GM04504 (cell line): Measurements from ENCODE around the gene CDC42SE2.
"Not testable (repeated sequence)": the region's sequence is repeated elsewhere in the genome, so short reads cannot be mapped to it uniquely, and the experiment has no call there.

ENCODE experiments used
- DNase-seq: peaks from one replicate; pipeline ENCODE4 v3.0.0-alpha.2; 2012; ENCODE audit warnings: low read depth

CDC42SE2 gene

DNA sequence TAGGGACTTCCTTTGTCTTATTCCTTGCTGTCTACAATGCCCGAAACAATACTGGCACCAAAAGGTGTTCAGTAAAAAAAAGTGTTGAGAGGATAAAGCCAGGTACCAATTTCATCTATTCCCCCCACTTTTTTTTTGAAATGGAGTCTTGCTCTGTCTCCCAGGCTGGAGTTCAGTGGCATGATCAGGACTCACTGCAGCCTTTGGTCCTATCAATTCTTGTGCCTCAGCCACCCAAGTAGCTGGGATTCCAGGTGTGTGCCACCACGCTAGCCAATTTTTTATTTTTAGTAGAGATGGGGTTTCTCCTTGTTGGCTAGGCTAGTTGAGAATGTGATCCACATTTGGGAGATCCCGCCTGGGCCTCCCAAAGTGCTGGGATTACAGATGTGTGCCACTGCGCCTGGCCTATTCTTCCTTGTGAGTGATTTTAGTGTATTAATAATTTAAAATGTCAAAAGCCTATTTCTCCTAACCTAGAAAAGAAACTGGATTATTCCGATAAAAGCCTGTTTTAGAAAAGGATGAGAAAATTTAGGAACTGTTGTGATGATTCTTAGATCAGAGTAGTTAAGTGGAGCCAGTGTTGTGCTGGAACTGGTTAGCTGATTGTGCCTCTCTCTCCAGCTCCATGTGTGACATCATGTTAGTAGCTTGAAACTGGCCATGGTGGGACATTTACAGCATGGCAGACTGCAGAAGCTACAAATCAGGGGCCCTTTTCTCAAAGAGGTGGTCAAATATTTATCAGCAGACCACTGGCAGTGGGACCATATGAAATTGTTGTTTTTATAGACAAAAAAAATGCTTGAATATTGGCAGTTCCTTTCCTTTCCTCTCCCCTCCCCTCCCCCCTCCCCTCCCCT, 14.3 kb downstream of the CDC42SE2 start:
- no peak for DNase-seq

DNA sequence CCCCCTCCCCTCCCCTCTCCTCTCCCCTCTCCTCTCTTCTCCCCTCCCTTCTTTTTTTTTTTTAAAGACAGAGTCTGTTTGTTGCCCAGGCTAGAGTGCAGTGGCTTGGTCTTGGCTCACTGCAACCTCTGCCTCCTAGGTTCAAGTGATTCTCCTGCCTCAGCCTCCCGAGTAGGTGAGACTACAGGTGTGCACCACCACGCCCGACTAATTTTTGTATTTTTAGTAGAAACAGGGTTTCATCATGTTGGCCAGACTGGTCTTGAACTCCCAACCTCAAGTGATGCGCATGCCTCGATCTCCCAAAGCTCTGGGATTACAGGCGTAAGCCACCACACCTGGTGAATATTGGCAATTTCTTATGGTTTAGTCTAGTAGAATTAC, 14.9 kb downstream of the CDC42SE2 start:
- DNase-seq: not testable (repeated sequence)

DNA sequence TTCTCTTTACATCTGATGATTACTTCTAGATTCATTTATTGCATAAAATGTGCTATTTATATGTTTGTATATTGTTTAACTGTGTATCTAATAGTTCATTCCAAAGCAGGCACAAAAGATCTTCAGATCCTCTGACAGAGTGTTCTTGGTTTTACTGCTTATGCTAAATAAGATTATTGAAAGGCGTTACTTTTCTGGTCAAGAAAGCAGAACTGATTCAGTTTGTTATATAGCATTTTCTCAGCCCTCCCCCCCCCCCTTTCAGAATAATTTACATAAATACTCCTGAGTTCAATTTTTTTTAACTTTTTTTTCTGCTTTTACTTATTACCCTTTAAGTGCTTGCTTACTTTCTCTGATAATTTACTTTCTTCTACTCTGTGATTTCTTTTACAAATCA, 15.4 kb downstream of the CDC42SE2 start:
- no peak for DNase-seq

DNA sequence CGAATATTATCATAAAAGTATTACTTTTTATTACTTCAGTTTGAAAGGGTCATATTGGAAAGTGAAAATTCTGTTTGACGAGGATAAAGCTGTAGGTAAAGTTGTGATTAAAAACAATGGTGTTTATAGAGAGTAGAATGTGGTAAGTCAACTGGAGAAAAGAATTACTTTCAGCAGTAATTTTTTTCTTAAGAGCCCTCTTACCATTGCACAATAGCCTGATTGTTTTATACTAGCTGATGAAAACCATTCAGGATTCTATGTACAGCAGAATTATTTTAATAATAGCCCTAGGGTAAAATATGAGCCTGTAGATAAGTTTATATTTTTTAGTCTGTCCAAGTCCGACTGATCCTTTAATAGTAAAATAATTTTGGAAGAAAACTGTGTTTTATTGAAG, 16.6 kb downstream of the CDC42SE2 start:
- no peak for DNase-seq

DNA sequence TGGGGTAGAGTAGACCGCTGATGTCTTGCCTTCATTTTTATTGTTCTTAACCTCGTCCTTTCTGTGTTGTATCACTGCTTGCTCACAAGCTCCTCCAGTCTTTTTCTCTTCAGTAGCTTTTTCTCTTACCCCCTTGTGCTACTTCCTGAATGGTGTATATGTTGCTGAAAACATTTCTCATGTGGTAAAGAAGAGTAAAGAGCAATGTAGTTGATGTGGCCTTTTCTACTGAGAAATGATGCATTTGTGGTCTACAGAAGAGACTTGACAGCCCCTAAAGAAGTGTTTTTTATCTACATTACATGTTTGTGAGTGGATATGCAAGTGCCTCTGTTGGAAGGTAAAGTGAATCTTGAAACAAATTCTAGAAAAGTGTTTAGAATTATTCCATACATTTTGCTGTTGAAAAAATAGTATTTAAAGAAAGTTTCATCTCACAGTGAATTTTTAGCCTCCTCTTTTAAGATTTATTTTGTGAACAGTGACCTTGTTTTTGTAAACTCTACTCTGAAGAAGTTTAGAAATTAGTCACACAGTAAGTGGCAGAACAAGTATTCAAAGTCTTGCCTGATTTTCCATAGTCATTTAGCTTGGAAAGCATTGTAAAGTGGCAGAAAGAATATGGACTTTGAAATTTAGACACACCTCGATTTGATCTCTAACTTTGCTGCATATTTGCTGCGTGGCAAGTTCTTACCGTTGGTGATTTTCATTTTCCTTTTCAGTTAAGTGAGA, 17.4 kb downstream of the CDC42SE2 start:
- no peak for DNase-seq

DNA sequence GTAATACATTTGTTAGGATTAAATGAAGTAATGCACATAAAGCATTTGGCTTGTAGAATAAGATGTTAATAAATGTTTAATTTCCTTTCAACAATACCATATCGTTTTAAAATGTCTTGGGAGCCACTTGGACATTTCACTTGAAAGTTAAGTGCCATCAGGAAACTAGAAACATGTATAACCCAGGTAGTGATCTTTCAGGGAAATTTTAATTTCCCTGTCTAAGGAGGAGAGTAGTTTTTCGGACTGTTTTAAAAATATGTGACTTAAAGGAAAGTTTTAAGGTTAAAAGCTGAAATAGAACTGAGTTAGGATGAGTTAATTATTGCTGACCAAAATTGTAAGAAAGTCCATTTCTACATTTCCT, 18.0 kb downstream of the CDC42SE2 start:
- DNase-seq: no peak

DNA sequence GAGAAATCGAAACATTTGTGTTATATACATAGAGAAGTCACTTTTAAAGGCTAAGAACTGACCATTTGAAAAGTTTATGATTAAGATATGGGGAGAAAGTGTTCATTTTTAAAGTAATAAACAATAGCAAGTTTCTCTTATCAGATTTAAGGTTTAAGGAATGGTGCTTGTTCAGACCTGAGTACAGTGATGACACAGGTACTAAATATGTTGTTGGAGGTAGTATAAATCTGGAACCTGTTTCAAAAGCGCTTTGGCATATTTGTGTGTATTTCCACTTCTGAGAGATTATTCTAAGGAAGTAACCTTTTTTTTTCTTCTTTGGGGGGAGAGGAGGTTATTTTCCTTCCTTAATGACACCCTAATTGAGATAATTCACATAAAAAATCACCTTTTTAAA, 18.4 kb downstream of the CDC42SE2 start:
- DNase-seq: no peak

DNA sequence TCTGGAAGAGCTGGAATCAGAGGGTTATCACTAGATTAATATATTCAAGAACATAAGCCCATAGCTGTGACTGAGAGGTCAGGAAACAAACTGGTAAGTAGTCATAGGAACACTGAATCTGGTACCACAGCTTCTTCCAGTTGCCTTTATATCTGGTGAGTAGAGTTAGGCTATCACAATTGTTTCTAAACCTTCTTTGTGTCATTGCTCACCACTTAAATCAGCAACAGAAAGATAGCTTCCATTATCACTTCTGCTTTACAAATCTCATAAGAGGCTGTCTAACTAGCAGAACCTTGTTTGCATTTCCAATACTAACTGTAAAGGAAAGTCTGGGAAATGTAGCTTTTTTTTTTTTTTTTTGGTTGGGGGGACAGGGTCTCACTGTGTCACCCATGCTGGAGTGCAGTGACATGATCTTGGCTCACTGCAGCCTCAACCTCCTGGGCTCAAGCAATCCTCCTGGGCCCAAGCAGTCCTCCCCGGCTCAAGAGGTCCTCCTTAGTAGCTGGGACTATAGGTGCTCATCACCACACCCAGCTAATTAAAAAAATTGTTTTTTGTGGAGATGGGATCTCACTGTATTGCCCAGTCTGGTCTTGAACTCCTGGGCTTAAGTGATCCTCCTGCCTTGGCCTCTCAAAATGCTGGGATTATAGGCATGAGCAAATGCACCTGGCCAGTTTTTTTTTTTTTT, 22.0 kb downstream of the CDC42SE2 start:
- no peak for DNase-seq

DNA sequence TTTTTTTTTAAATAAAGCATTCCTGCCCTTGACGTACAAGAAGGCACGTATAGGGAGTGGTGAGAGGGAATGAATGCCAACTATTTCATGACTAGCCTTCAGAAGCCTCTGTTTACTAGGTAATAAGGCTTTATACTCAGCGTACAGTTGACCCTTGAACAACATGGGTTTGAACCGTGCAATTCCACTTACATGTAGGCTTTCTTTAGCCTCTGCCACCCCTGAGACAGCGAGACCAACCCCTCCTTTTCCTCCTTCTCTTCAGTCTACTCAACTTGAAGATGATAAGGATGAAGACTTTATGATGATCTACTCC, 22.5 kb downstream of the CDC42SE2 start:
- DNase-seq: no peak

DNA sequence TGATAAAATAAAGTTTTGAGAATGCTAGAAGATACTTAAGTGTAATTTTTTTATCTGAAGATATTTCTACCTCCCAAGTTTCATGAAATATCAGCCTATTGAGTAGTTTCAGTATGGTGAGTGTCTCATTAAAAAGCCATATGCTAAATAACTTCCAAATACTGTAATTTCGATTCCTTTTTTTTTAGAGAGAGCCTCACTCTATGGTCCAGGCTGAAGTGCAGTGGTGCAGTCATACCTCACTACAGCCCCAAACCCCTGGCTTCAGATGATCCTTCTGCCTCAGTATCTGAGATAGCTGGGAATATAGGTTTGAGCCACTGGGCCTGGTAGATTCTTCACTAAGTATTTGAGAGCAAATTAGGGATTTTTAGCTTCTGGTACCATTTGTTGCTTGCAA, 24.5 kb downstream of the CDC42SE2 start:
- no peak for DNase-seq

DNA sequence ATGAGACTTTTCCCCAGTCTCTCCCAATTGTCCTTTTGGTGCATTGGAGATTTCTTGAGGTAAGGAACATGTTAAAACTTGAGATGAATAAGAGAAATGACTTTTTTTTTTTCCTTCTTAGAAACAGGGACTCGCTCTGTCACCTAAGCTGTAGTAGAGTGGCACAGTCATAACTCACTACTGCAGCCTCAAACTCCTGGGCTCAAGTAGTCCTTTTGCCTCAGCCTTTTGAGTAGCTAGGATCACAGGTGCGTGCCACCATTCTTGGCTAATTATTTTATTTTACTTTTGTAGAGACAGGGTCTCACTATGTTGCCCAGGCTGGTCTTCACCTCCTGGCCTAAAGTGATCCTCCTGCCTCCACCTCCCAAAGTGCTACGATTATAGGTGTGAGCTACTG, 25.9 kb downstream of the CDC42SE2 start:
- DNase-seq: no peak

DNA sequence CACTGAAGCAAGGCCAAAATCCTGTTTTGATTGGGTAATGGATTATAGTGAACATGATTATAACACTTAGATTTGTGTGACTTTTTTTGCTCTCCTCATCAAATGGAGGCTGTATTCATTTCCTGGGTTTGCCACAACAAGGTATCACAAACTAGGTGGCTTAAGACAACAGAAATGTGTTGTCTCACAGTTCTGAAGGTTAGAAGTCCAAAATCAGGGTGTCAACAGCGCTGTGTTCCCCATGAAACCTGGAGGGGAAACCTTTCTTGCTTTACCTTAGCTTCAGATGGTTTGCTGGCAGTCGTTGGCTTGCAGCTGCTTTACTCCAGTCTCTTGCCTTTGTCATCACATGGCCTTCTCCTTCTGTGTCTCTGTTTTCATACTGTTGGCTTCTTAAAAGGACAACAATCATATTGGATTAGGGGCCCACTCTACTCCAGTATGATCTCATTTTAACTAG, 32.4 kb downstream of the CDC42SE2 start:
- no peak for DNase-seq

DNA sequence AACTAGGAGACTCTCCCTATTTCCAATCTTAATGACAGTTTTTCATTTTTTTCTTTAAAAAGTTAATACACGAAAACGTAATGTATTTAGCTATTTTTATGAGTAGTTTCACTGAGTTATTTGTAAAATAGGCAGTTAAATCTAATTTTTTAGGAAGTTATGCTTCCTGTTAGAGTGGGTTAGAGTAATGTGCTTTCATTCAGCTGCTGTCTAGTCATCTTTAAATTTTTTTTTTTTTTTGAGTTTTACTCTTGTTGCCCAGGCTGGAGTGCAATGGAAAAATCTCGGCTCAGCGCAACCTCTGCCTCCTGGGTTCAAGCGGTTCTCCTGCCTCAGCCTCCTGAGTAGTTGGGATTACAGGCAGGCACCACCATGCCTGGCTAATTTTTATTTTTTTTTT, 34.0 kb downstream of the CDC42SE2 start:
- DNase-seq: no peak

DNA sequence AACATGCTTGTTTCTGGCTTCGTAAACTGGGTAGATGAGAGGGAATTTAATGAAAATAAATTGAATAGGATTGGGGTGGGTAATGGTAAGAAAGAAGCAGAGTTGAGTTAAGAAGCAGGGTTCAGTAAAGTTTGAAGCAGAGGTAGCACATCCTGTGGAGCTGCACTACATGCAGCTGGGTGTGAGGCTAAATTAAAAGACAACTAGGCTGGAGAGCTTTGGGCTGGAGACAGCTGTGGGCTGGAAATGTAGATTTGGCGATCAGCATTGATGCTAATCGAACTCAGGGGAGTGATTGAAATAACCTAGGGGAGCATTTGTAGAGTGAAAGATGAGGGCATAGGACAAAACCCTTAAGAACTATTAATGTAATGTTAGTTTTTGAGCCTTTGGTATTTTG, 35.6 kb downstream of the CDC42SE2 start:
- DNase-seq: no peak

DNA sequence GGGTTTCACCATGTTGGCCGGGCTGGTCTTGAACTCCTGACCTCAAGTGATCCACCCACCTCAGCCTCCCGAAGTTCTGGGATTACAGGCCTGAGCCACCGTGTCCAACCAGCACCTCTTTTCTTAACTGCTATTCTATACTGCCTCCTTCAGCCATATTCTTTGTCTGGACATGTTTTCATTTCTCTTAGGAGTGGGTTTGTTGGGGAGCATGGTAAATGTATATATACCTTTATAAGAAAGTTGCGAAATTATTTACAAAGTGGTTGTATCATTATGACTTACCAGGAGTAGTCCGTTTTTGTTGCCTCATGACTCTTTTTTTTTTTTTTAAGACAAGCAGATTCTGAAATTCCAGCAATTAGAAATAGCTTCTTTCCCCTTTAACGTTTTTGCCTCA, 38.7 kb downstream of the CDC42SE2 start:
- no peak for DNase-seq

DNA sequence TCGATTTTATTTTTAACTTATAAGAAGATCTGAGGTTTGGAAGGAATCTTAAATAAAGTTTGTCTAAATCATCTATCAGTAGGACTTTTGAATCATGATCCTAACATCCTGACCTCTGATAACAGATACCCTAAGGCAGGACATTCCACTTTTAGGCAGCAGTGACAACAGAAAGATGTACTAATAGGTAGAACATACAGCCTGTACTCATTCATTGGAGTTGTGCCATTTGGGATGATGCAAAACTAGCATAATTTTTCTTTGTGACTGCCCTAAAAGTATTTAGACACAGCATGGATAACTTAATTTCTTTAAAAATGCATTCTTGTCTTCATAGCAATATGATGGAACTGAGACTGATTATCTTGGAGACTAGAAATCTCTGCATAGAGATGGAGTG, 39.7 kb downstream of the CDC42SE2 start:
- DNase-seq: peak; percentile 59

DNA sequence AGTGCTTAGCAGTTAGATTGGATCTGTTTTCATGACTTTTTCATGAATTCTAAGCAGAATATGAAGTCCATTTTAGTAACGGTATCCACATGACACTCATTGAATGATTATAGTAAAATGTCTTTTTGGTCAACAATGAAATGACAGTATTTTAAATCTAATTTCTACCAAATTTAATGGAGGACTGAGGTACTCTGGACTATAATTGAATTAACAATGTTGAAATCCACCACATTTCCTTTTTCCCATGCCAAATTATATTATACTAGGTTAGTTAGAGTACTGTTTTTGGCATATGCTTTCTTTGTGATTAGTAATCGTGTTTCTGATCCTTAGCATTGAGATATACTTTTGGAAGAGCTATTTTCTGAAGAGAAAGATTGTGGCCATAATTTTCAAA, 40.6 kb downstream of the CDC42SE2 start:
- DNase-seq: no peak

DNA sequence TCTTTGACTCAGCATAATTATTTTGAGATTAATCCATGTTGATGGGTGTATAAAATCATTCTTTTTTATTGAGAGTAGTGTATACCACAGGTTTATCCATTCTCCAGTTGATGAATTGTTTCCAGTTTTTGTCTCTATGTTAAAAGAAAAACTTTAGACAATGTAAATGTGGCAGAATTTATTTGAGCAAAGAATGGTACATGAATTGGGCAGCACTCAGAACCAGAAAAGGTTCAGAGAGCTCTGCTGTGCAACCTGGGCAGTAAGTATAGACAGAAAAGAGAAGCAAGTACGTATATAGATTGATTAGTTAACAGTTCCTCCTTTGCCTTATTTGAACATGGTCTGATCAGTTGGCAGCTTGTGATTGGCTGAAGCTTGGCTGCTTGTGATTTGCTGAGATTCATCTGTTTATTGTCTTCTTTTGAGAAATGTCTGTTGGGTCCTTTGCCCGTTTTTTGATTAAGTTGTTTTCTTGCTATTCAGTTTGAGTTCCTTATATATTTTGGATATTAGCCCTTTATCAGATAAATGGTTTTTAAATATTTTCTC, 41.4 kb downstream of the CDC42SE2 start:
- no peak for DNase-seq

DNA sequence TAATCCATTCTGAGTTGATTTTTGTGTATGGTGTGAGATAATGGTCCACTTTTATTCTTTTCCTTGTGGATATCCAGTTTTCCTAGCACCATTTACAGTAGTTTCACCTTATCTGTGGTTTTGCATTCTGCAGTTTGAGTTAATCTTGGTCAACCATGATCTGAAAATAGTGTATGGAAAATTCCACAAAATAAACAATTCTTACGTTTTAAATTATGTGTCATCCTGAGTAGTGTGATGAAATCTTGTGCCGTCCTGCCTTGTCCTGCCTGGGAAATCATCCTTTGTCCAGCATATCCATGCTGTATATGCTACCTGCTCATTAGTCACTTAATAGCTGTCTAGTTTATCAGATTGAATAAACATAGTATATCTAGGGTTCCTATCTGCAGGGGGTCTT, 42.1 kb downstream of the CDC42SE2 start:
- DNase-seq: no peak

DNA sequence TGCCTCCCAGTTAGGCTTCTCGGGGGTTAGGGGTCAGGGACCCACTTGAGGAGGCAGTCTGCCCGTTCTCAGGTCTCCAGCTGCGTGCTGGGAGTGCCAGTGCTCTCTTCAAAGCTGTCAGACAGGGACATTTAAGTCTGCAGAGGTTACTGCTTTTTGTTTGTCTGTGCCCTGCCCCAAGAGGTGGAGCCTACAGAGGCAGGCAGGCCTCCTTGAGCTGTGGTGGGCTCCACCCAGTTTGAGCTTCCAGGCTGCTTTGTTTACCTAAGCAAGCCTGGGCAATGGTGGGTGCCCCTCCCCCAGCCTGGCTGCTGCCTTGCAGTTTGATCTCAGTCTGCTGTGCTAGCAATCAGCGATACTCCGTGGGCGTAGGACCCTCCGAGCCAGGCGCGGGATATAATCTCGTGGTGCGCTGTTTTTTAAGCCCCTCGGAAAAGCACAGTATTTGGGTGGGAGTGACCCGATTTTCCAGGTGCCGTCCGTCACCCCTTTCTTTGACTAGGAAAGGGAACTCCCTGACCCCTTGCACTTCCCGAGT, 48.5 kb downstream of the CDC42SE2 start:
- DNase-seq: not testable (repeated sequence)

DNA sequence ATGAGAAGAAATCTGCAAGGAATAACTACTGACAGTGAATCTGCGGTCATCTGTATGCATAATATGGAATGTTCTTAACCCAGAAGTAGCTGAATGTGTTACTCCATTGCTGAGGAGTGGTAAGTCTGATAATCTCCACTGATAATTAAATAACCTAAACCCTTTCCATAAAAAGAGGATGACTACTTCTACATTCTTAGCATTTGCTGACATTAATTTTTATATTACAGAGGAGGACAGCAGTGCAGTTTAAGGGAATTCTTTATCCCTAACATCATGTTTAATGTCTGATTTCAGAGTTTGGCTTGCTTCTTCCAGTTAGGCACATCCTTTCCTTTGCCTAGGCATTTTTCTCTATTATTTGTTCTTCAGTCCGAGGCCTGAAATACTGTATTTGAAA, 52.2 kb downstream of the CDC42SE2 start:
- no peak for DNase-seq

DNA sequence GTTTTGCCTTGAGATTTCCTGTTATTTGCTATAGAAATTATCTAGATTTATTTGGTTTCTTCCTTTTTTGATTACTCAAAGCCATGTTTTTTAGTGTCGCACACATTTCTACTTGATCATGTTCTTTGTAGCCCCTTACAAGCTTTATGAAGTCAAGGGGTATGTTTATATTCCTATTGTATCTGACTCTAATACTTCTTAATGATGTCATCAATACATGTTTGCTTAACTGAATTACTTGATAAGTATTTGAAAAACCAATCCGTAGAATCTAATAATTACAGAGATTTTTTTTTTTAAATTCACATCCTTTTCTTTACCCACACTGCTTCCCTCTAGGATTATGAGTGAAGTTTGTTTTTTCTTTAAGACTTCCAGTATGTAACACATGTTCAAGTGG, 53.0 kb downstream of the CDC42SE2 start:
- no peak for DNase-seq

DNA sequence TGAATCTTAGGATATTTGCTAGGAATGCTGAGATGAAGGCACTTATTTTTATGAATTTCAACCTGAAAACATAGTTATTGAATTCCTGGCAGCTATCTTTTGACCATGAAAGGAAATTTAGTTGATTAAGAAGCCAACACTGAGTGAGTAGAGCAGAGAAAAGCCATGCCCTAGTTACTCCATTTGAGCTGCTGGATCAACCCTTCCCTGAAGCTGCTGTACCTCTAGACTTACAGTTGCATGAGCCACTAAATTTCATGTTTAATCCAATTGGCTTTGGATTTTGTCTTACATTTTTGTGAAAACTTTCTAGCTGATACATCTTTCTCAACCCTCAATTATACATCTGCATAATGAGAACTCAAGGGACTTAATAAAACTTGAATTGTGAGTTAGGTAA, 54.6 kb downstream of the CDC42SE2 start:
- no peak for DNase-seq
